NCI-H1417 (cell line): ENCODE results near the gene DCBLD1.

Experiments used
- DNase-seq, 3 experiments: peaks; one replicate each; lab custom pipeline; 2025; lab: John Stamatoyannopoulos, UW

The DCBLD1 gene

GRCh38 chr6:117558818-117559217 lies 76.3 kb downstream of the DCBLD1 start:
- DNase-seq: peak in 1 of 3 experiments; percentile 10

GRCh38 chr6:117559299-117559698 lies 76.8 kb downstream of the DCBLD1 start:
- no peak for DNase-seq

GRCh38 chr6:117561128-117561527 lies 78.7 kb downstream of the DCBLD1 start:
- DNase-seq: no peak

- DNase-seq: no peak
Observed at GRCh38 chr6:117564681-117565080, 82.2 kb downstream of the DCBLD1 start.

GRCh38 chr6:117568247-117568646 lies 85.8 kb downstream of the DCBLD1 start:
- DNase-seq: no peak

GRCh38 chr6:117568831-117569410 lies 86.4 kb downstream of the DCBLD1 start:
- no peak for DNase-seq

GRCh38 chr6:117573006-117573680 lies 90.7 kb downstream of the DCBLD1 start:
- DNase-seq: no peak

GRCh38 chr6:117574198-117574597 lies 91.7 kb downstream of the DCBLD1 start:
- no peak for DNase-seq

- no peak for DNase-seq
Observed at GRCh38 chr6:117585647-117586046, 103.2 kb downstream of the DCBLD1 start.

- no peak for DNase-seq
Observed at GRCh38 chr6:117590447-117590846, 108.0 kb downstream of the DCBLD1 start.

- DNase-seq: no peak
Observed at GRCh38 chr6:117591405-117591804, 108.9 kb downstream of the DCBLD1 start.

GRCh38 chr6:117592983-117593759 lies 110.7 kb downstream of the DCBLD1 start:
- no peak for DNase-seq

- no peak for DNase-seq
Observed at GRCh38 chr6:117595099-117595923, 112.8 kb downstream of the DCBLD1 start.

- no peak for DNase-seq
Observed at GRCh38 chr6:117597755-117598154, 115.3 kb downstream of the DCBLD1 start.
